Thyroid gland (tissue), 4 donors: ENCODE results near the gene CDYL2. TPM values are rescaled to one million over a fixed set of nuclear protein-coding genes. Genes with fewer than 3 reads are reported as not detected.
"Not testable (repeated sequence)": the region's sequence is repeated elsewhere in the genome, so short reads cannot be mapped to it uniquely, and the experiment has no call there.

Experiments
- DNase-seq, 2 donors: peaks; one replicate each; pipeline ENCODE4 v3.0.0-alpha.2; 2019
- H3K27ac ChIP-seq, 3 donors: fragments of 200-600 bp; sonication (generic); 1 replicate in 2 of 3; 2 replicates in 1 of 3; pipeline ENCODE4 v1.5.1; 2016 to 2019; ENCODE audit warnings: mild to moderate bottlenecking in 1 of 3, moderate library complexity in 1 of 3
- H3K27me3 ChIP-seq: fragments of 200-600 bp; sonication (generic); one replicate; pipeline ENCODE4 v1.5.1; 2019
- H3K36me3 ChIP-seq, 2 donors: fragments of 200-600 bp; sonication (generic); one replicate each; pipeline ENCODE4 v1.5.1; 2016 to 2019
- H3K4me1 ChIP-seq, 2 donors: fragments of 200-600 bp; sonication (generic); one replicate each; pipeline ENCODE4 v1.5.1; 2017 to 2019
- H3K4me3 ChIP-seq, 3 donors: fragments of 200-600 bp; sonication (generic); replicated peaks in 1 of 3; 1 replicate in 2 of 3; 2 replicates in 1 of 3; pipeline ENCODE4 v1.5.1; 2016; ENCODE audit warnings: mild to moderate bottlenecking in 1 of 3
- H3K9me3 ChIP-seq: fragments of 200-600 bp; sonication (generic); one replicate; pipeline ENCODE4 v1.5.1; 2017
- CTCF ChIP-seq, 6 experiments: fragments of 200-600 bp in 3 of 6; fragments of 450-650 bp in 3 of 6; sonication (generic) in 3 of 6; IDR thresholded peaks; one replicate each; pipeline ENCODE4 v1.5.1; 2016 to 2019; ENCODE audit warnings: antibody characterized with exemption in 6 of 6, mild to moderate bottlenecking in 2 of 6, inconsistent platforms in 1 of 6, moderate library complexity in 1 of 6
- POLR2A ChIP-seq, 2 donors: fragments of 450-650 bp; IDR thresholded peaks; one replicate each; pipeline ENCODE4 v1.6.1; 2017; ENCODE audit warnings: antibody characterized with exemption in 2 of 2, mild to moderate bottlenecking in 2 of 2, moderate library complexity in 1 of 2
- WGBS, 2 donors: methylation state at CpG; one replicate each; pipeline ENCODE4 v1.1.5; 2017; 5-methylcytosine and 5-hydroxymethylcytosine counted together
- intact Hi-C: fragments of 100-400 bp; cut with DNase I; formaldehyde crosslinking; loops from one replicate; pipeline ENCODE4 v1.15.1; 2023
- total RNA-seq, 4 donors: library from RNA; depleted of rRNA; stranded (reverse); fragments of >200 nt; gene quantifications; one replicate each; pipeline ENCODE4 v1.2.3, GENCODE V29; 2016

The CDYL2 gene
- total RNA-seq, 4 donors from 2014 or later, result 3.6 to 14.2 (median 5.3) TPM

- Histone ChIP-seq H3K9me3 (no peaks in the 10 kb centered on the region), H3K27me3 (no peaks in the 10 kb centered on the region), H3K4me3 (no peak overlapping the region), H3K4me1 (no peaks in the 10 kb centered on the region), H3K27ac (no peak overlapping the region), H3K36me3 (no peaks in the 10 kb centered on the region)
- no peak for DNase-seq
- intact Hi-C loops, result no loop called here
- WGBS, 2 donors, result 92 to 93% methylated on average over 2 of the region's 2 CpGs
- TF ChIP-seq CTCF (IDR thresholded peaks at IDR 0.05), result no peak
- TF ChIP-seq POLR2A (IDR thresholded peaks at IDR 0.05), result no peak
Observed at GRCh38 chr16:80792031-80792430, 12.4 kb downstream of the CDYL2 start.

- WGBS, 2 donors, result 57% methylated on average over 1 of the region's 1 CpG
- H3K27ac ChIP-seq, result no peak overlapping the region
- TF ChIP-seq POLR2A (IDR thresholded peaks at IDR 0.05), result no peak
- TF ChIP-seq CTCF (IDR thresholded peaks at IDR 0.05), result no peak
Observed at GRCh38 chr16:80791411-80791810, 13.0 kb downstream of the CDYL2 start.

GRCh38 chr16:80790751-80791150 is 13.6 kb downstream of the CDYL2 start:
- Histone ChIP-seq H3K4me3 (no peak overlapping the region), H3K9me3 (no peaks in the 10 kb centered on the region), H3K36me3 (no peaks in the 10 kb centered on the region), H3K4me1 (no peaks in the 10 kb centered on the region), H3K27ac (no peak overlapping the region), H3K27me3 (no peaks in the 10 kb centered on the region)
- intact Hi-C loops, result no loop called here
- WGBS, 2 donors, result 85 to 89% methylated on average over 5 of the region's 5 CpGs
- DNase-seq, result no peak
- TF ChIP-seq POLR2A (IDR thresholded peaks at IDR 0.05), result no peak
- no peak for TF ChIP-seq CTCF (IDR thresholded peaks at IDR 0.05)

More at GRCh38 chr16:80791411-80791810, 13.0 kb downstream of the CDYL2 start:
- H3K4me1 ChIP-seq, result no peaks in the 10 kb centered on the region
- no peaks in the 10 kb centered on the region for H3K36me3 ChIP-seq
- H3K9me3 ChIP-seq, result no peaks in the 10 kb centered on the region
- no peak overlapping the region for H3K4me3 ChIP-seq
- intact Hi-C loops, result no loop called here
- no peaks in the 10 kb centered on the region for H3K27me3 ChIP-seq
- DNase-seq, result no peak

GRCh38 chr16:80788027-80788426 is 16.4 kb downstream of the CDYL2 start:
- intact Hi-C loops, result no loop called here
- H3K9me3 ChIP-seq, result no peaks in the 10 kb centered on the region
- no peak for DNase-seq
- no peaks in the 10 kb centered on the region for H3K36me3 ChIP-seq
- H3K4me3 ChIP-seq, result no peak overlapping the region
- TF ChIP-seq POLR2A (IDR thresholded peaks at IDR 0.05), result no peak
- no peak for TF ChIP-seq CTCF (IDR thresholded peaks at IDR 0.05)
- H3K27me3 ChIP-seq, result no peaks in the 10 kb centered on the region
- H3K27ac ChIP-seq, result no peak overlapping the region
- H3K4me1 ChIP-seq, result no peaks in the 10 kb centered on the region
- 46 to 60% methylated on average over 2 of the region's 2 CpGs for WGBS, 2 donors

GRCh38 chr16:80786561-80786960 is 17.8 kb downstream of the CDYL2 start:
- H3K9me3 ChIP-seq, H3K4me3 ChIP-seq, H3K36me3 ChIP-seq, H3K4me1 ChIP-seq, H3K27me3 ChIP-seq, DNase-seq, intact Hi-C loops, H3K27ac ChIP-seq: not testable (repeated sequence)
- WGBS, 2 donors, result 95 to 99% methylated on average over 3 of the region's 3 CpGs

GRCh38 chr16:80784951-80785350 is 19.4 kb downstream of the CDYL2 start:
- Histone ChIP-seq H3K36me3 (no peaks in the 10 kb centered on the region), H3K9me3 (no peaks in the 10 kb centered on the region), H3K4me1 (no peaks in the 10 kb centered on the region), H3K27me3 (no peaks in the 10 kb centered on the region), H3K27ac (no peak overlapping the region), H3K4me3 (no peak overlapping the region)
- no peak for DNase-seq
- TF ChIP-seq CTCF (IDR thresholded peaks at IDR 0.05) (no peak), POLR2A (IDR thresholded peaks at IDR 0.05) (no peak)
- intact Hi-C loops, result no loop called here
- WGBS, 2 donors, result 90 to 97% methylated on average over 3 of the region's 3 CpGs
